KMS-11 (cell line): Measurements from ENCODE around the gene MEX3C.

Source experiments
- H2AFZ ChIP-seq: fragments of 200-600 bp; sonication (generic); 2 replicates; pipeline ENCODE4 v1.6.1; 2016; ENCODE audit warnings: antibody characterized with exemption, mixed run types, low read depth
- H3K27ac ChIP-seq: fragments of 200-600 bp; sonication (generic); 2 replicates; pipeline ENCODE4 v1.6.1; 2016; ENCODE audit warnings: mild to moderate bottlenecking, mixed run types
- H3K27me3 ChIP-seq: fragments of 200-600 bp; sonication (generic); 2 replicates; pipeline ENCODE4 v1.6.1; 2017; ENCODE audit warnings: mild to moderate bottlenecking, low read depth, mixed run types, moderate library complexity; ENCODE audit not compliant: insufficient read depth
- H3K36me3 ChIP-seq: fragments of 200-600 bp; sonication (generic); 2 replicates; pipeline ENCODE4 v1.6.1; 2017; ENCODE audit warnings: mild to moderate bottlenecking, mixed run types; ENCODE audit not compliant: insufficient read depth
- H3K4me1 ChIP-seq: fragments of 200-600 bp; sonication (generic); 2 replicates; pipeline ENCODE4 v1.6.1; 2016; ENCODE audit warnings: mild to moderate bottlenecking, low read depth, mixed run types; ENCODE audit not compliant: poor library complexity, severe bottlenecking
- H3K4me2 ChIP-seq: fragments of 200-600 bp; sonication (generic); 2 replicates; pipeline ENCODE4 v1.7.0; 2016; ENCODE audit warnings: mild to moderate bottlenecking, mixed run types
- H3K4me3 ChIP-seq: fragments of 200-600 bp; sonication (generic); IDR thresholded peaks from 2 replicates; pipeline ENCODE4 v1.6.1; 2017; ENCODE audit warnings: low read depth, low read length, mixed read lengths; ENCODE audit not compliant: insufficient read depth
- H3K79me2 ChIP-seq: fragments of 200-600 bp; sonication (generic); 2 replicates; pipeline ENCODE4 v1.6.1; 2016; ENCODE audit warnings: low read depth, mixed run types; ENCODE audit not compliant: insufficient read depth
- H3K9ac ChIP-seq: fragments of 200-600 bp; sonication (generic); 2 replicates; pipeline ENCODE4 v1.6.1; 2016; ENCODE audit warnings: mild to moderate bottlenecking, mixed run types
- H4K20me1 ChIP-seq: fragments of 200-600 bp; sonication (generic); 2 replicates; pipeline ENCODE4 v1.6.1; 2016; ENCODE audit warnings: mild to moderate bottlenecking, mixed run types; ENCODE audit not compliant: insufficient read depth
- CTCF ChIP-seq: fragments of 200-600 bp; sonication (generic); conservative IDR thresholded peaks from 2 replicates; pipeline ENCODE4 v1.6.1; 2017; ENCODE audit warnings: low read depth, mild to moderate bottlenecking, antibody characterized with exemption, low read length, moderate library complexity, mixed read lengths

Gene MEX3C

GRCh38 chr18:51170664-51171063, 26.8 kb downstream of the MEX3C start:
- no peaks in the 10 kb centered on the region for H3K27me3 ChIP-seq
- no peak for TF ChIP-seq CTCF
- no peak overlapping the region for H2AFZ ChIP-seq
- H3K27ac ChIP-seq = peak overlapping the region; percentile 28; the same call in 1 of the 2 replicates
- H3K9ac ChIP-seq = no peak overlapping the region
- no peak overlapping the region for H3K4me3 ChIP-seq
- H3K36me3 ChIP-seq = peaks cover 9% of the 10 kb centered on the region; the same call in 1 of the 2 replicates
- H3K4me2 ChIP-seq = peak overlapping the region; percentile 40; the same call in 1 of the 2 replicates
- peaks cover 14% of the 10 kb centered on the region; the same call in 1 of the 2 replicates for H4K20me1 ChIP-seq
- peaks cover 42% of the 10 kb centered on the region for H3K79me2 ChIP-seq
- H3K4me1 ChIP-seq = peaks cover 95% of the 10 kb centered on the region

- peak overlapping the region; percentile 28; the same call in 1 of the 2 replicates for H3K27ac ChIP-seq
- no peak overlapping the region for H3K4me3 ChIP-seq
- peaks cover 2% of the 10 kb centered on the region; the same call in 1 of the 2 replicates for H3K36me3 ChIP-seq
- no peaks in the 10 kb centered on the region for H3K27me3 ChIP-seq
- peaks cover 10% of the 10 kb centered on the region; the same call in 1 of the 2 replicates for H4K20me1 ChIP-seq
- no peak overlapping the region for H2AFZ ChIP-seq
- H3K4me2 ChIP-seq = peak overlapping the region; percentile 40
- H3K4me1 ChIP-seq = peaks cover 95% of the 10 kb centered on the region
- no peak for TF ChIP-seq CTCF
- H3K79me2 ChIP-seq = peaks cover 32% of the 10 kb centered on the region
- no peak overlapping the region for H3K9ac ChIP-seq
These were observed 27.8 kb downstream of the MEX3C start for GRCh38 chr18:51169731-51170130.

- H3K4me1 ChIP-seq = peaks cover 95% of the 10 kb centered on the region
- peaks cover 26% of the 10 kb centered on the region; the same call in 1 of the 2 replicates for H3K79me2 ChIP-seq
- H4K20me1 ChIP-seq = 0 out of 2 replicates have a peak, but pooled peaks cover 4% of the 10 kb centered on the region
- peak overlapping the region; percentile 28; the same call in 1 of the 2 replicates for H3K27ac ChIP-seq
- no peak overlapping the region for H3K9ac ChIP-seq
- peak overlapping the region; percentile 40 for H3K4me2 ChIP-seq
- H3K36me3 ChIP-seq = no peaks in the 10 kb centered on the region
- H3K4me3 ChIP-seq = no peak overlapping the region
- H2AFZ ChIP-seq = no peak overlapping the region
- H3K27me3 ChIP-seq = no peaks in the 10 kb centered on the region
- TF ChIP-seq CTCF = no peak
These were observed 28.4 kb downstream of the MEX3C start for GRCh38 chr18:51168960-51169662.

GRCh38 chr18:51168026-51168742, 29.3 kb downstream of the MEX3C start:
- no peak overlapping the region for H3K27ac ChIP-seq
- H3K4me2 ChIP-seq = no peak overlapping the region

More at GRCh38 chr18:51168026-51168742, 29.3 kb downstream of the MEX3C start:
- peaks cover 95% of the 10 kb centered on the region for H3K4me1 ChIP-seq
- no peaks in the 10 kb centered on the region for H3K36me3 ChIP-seq
- no peak overlapping the region for H3K4me3 ChIP-seq
- H2AFZ ChIP-seq = no peak overlapping the region
- no peak overlapping the region for H3K9ac ChIP-seq
- H4K20me1 ChIP-seq = no peaks in the 10 kb centered on the region
- no peak for TF ChIP-seq CTCF
- H3K27me3 ChIP-seq = no peaks in the 10 kb centered on the region
- peaks cover 17% of the 10 kb centered on the region; the same call in 1 of the 2 replicates for H3K79me2 ChIP-seq
